RPMI7951 (cell line): ENCODE data around the gene GGT7. TPM values are rescaled to one million over a fixed set of nuclear protein-coding genes. Genes with fewer than 3 reads are reported as not detected.
A peak's percentile ranks its signal among the peaks of the same experiment; 100 is the strongest.
"Not testable (repeated sequence)": the region's sequence is repeated elsewhere in the genome, so short reads cannot be mapped to it uniquely, and the experiment has no call there.

Experiments
- DNase-seq: peaks from one replicate; pipeline ENCODE4 v3.0.0-alpha.2; 2012; ENCODE audit warnings: low read depth
- total RNA-seq: library from RNA; depleted of rRNA; stranded (reverse); fragments of >200 nt; shearing (Covaris generic); gene quantifications from 2 replicates; pipeline ENCODE4 v1.2.3, GENCODE V29; 2014

GGT7 gene
- total RNA-seq, 1 experiment from 2014 or later: 4.1 TPM

DNA sequence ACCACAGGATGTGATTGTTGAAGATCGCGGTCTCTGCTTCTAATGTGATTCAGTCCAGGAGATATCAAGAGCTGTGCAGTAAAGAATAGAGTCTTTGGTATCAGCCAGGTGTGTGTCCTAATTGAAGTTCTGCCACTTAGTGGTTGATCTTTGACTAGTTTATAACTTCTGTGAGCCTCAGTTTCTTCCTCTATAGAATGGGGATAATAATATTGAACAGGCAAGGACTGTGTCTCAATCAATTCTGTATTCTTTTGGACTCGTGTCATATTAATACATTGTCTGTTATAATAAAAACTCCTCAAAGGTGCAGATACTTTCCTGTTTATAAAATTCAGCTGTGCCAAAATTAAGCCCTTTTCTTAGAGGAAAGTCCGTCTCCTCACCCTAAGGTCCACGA lies 24.1 kb downstream of the GGT7 start:
- no peak for DNase-seq

DNA sequence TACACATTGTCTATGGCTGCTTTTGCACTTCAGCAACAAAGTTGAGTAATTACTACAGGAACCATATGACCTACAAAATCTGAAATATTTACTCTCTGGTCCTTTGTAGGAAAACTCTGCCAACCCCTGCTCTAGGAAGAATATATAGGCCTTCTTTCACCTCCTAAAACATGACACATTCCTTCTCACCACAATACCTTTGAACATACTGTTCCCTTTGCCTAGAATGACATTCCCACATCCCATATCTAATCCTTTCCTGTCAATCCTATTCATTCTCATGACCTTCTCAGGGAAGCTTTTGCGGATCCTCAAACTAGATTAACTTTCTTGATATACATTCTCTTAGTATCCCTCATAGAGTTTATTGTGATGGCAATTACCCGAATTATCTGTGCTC lies 29.2 kb downstream of the GGT7 start:
- DNase-seq: no peak

GRCh38 chr20:34842143-34842542 lies 30.5 kb downstream of the GGT7 start:
- no peak for DNase-seq

GRCh38 chr20:34834459-34834893 lies 38.2 kb downstream of the GGT7 start:
- DNase-seq: peak; percentile 56

DNA sequence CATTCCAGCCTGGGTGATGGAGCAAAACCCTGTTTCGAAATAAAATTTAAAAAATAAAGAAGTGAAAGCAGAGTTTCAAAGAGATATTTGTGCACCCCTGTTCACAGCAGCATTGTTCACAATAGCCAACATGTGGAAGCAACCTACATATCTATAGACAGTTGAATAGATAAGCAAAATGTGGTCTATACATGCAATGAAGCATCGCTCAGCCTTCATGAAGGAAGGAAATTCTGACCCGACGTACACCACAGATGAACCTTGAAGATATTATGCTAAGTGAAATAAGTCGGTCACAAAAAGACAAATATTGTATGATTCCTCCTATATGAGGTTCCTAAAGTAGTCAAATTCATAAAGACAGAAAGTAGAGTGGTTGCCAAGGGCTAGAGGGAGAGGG lies 40.7 kb downstream of the GGT7 start:
- no peak for DNase-seq

DNA sequence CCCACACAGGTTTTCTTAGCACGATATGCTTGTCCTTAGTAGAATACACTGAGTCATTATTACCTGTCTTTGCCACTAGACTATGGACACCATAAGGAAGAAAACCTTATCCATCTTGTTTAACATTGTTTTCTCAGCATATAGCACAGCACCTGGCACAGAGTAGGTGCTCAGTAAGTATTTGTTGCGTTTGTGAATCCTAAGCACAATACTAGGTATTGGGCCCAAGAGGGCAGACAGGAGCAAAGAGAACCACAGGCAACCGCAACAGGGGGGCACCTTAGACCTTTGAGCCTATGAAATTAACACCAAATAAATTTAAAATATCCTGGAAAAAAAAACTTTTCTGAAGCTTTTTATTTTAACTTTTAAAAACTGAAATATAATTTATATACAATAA lies 43.5 kb downstream of the GGT7 start:
- no peak for DNase-seq

GRCh38 chr20:34825530-34826362 lies 46.9 kb downstream of the GGT7 start, which contains the start of gene NCOA6:
Gene NCOA6 (minus strand): TSS chr20:34825651. CDS start chr20:34782355, 43,296 bp downstream.
- DNase-seq: peak; percentile 86

- peak; percentile 56 for DNase-seq
Observed at GRCh38 chr20:34824806-34825529, 47.7 kb downstream of the GGT7 start.

DNA sequence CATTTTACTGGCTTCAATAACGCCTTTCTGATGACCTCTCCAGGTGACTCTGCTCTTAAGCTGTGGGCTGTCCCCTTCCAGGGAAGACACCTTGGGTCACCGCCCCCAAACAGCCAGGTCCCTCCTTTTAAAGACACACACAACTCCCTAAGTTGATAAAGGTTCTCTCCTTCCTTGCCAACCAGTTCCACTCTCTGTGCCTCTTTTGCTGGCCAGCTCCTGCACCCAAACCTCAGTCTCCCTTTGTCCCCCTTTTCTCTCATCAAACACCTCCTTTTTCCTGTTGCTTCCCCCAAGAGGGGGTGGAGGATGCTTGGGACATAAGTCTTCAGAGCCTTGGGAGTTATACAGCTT lies 48.2 kb downstream of the GGT7 start:
- DNase-seq: peak; percentile 75

DNA sequence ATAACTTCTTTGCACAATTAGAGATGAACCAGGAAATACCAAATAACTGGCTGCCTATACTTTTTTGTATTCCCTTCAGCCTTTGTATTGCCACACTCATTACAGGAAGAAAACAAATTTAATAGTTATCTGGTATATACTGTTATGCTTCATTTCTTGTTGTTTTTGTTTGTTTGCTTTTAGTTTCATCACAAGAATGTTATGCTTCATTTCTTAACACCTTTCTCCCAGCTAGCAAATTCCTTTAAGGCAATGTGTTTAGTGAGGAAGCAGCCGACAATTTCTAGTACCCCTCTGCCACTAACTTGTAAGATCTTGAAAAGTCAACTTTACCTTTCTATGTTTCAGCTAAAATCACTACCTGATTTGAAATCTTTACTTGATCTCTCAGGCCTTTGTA lies 48.6 kb downstream of the GGT7 start:
- DNase-seq: no peak

DNA sequence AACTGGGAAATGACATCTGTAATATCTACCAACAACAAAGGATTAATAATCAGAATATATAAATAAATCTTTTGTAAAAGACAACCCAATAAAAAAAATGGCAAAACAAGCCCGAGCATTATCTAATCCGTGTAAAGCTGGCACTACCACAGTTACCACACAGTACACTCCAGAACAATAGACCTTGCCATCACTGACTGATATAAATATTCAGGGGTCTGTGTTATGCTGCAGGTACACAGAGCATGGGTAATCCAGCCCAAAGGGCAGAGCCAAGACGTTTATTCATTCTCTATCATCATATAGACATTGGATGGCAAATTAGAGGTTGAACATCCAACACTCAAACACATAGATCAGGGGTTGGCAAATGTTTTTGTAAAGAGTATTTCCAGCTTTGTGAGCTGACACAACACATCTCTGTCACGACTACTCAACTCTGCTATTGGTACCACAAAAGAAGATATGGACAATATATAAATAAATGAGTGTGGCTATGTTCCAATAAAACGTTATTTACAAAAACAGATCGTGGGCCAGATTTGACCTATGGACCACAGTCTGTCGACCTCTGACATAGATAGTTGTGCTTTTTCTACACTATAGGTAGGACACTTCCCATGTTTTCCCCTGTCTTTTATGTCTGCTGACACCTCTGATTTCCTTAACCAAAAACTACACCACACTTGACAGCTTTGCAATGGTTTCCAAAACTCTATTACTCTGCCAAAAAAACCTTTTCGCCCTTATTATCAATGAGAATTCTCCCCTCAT lies 51.7 kb downstream of the GGT7 start:
- DNase-seq: no peak

- DNase-seq: no peak
Observed at GRCh38 chr20:34817801-34818200, 54.9 kb downstream of the GGT7 start.

DNA sequence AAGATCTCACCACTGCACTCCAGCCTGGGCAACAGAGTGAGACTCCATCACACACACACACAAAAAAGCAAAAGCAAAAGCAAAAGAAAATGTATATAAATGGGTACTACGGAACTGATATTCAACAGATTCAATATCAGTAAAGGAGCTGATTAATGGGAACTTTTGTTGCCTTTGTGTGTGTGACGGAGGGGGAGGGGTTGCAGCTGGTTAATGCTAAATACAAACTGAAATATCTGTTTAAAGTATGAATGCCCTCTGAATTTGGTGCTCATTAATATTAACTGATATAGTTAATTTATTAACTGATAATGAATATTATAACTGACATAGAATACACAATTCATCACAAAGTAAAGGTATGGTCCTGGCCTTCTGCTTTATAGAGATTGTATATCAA lies 55.6 kb downstream of the GGT7 start:
- DNase-seq: no peak

DNA sequence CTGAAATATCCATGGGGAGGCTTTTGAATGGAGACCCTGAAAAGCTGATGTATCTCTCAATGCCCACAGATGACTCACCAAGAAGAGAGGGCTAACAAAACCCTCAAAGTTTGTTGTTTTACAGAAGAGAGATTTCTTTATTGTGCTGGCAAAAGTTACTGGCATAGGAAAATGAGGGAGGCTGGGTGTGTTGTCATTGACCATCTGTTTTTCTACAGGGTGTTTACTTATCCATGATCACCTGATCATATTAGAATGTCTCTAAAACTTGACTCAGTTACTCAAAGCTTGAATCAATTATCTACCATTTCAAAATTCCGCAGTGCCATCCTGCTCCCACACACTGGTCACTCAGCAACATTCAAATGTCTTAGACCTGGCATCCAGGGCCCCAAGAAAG lies 57.0 kb downstream of the GGT7 start:
- DNase-seq: peak; percentile 22

DNA sequence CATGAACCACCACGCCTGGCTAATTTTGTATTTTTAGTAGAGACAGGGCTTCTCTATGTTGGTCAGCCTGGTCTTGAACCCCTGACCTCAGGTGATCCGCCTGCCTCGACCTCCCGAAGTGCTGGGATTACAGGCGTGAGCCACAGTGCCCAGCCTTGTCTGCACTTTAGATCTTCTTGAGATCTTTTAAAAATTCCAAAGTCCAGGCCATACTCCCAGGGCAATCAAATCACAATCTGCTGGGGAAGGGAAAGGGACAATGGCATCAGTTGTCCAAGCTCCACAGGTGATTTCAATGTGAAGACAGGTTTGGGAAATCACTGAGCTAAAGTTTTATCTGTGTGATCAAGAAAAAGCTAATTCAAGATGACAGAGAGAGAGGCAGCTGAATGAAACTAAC lies 64.1 kb downstream of the GGT7 start:
- DNase-seq: no peak

GRCh38 chr20:34807944-34808465 lies 64.7 kb downstream of the GGT7 start:
- DNase-seq: not testable (repeated sequence)

DNA sequence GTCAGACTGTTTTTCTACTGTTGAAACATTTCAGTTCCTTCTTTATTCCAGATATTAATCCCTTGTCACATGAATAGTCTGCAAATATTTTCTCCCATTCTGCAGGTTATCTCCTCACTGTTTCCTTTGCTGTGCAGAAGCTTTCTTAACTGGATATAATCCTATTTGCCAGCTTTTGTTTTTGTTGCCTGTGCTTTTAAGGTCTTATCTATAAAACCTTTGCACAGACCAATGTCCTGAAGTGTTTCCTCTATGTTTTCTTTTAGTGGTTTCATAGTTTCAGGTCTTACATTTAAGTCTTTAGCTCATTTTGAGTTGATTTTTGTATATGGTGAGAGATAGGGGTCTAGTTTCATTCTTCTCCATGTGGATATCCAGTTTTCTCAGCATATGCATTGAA lies 66.4 kb downstream of the GGT7 start:
- DNase-seq: no peak

DNA sequence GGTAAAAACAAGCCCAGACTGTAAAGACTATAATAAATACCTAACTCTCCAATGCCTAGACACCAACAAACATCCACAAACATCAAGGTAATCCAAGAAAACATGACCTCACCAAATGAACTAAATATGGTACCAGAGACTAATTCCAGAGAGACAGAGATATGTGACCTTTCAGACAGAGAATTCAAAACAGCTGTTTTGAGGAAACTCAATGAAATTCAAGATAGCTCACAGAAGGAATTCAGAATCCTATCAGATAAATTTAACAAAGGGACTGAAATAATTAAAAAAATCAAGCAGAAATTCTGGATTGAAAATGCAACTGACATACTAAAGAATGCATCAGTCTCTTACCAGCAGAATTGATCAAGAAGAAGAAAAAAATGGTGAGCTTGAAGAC lies 73.8 kb downstream of the GGT7 start:
- no peak for DNase-seq

- no peak for DNase-seq
Observed at GRCh38 chr20:34798328-34798727, 74.3 kb downstream of the GGT7 start.

DNA sequence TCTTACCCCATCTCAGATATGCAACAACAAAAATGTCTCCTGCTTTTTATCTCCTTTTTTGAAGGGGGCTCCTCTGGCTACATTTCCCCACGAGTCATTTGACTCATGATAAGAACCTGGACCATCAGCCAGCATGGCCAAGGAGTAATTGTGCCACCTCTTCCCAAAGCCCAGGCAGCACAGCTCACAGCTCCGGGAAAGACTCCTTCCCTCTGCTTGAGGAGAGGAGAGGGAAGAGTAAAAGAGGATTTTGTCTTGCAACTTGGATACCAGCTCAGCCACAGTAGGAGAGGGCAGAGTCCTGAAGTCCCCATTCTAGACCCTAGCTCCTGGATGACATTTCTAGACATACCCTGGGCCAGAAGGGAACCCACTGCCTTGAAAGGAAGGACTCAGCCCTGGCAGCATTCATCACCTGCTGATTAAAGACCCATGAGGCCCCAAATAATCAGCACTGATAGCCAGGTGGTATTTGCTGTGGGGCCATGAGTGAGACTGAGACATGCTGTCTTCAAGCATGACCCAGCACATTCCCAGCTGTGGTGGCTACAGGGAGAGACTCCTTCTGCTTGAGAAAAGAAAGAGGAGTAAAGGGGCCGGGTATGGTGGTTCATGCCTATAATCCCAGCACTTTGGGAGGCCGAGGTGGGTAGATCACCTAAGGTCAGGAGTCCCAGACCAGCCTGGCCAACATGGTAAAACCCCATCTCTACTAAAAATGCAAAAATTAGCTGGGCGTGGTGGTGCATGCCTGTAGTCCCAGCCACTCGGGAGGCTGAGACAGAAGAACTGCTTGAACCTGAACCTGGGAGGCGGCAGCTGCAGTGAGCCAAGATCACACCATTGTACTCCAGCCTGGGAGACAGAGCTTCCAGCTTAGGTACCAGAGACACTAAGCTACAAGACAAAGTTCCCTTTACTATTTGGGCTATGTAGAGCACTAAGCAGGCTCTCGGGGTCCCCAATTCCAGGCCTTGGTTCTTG lies 75.4 kb downstream of the GGT7 start:
- DNase-seq: no peak
